ENCODE measurements around the gene JAKMIP3.

The JAKMIP3 gene

DNA sequence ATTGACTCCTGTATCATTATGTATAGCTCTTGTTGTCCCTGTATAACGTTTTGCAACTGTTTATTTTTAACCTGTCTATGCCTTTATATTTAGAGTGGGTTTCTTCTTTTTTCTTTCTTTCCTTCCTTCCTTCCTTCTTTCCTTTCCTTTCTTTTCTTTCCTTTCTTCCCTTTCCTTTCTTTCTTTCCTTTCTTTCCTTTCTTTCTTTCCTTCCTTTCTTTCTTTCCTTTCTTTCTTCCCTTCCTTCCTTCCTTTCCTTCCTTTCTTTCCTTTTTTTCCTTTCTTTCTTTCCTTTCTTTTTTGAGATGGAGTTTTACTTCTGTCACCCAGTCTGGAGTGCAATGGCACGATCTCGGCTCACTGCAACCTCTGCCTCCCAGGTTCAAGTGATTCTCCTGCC is 5.9 kb downstream of the JAKMIP3 start:
- Histone ChIP-seq H3K4me2 (ENCODE audit: insufficient read depth, low read length) (no peak overlapping the region), H3K27ac (ENCODE audit: low read length) (no peak overlapping the region), H3K27me3 (ENCODE audit: insufficient read depth, low read length, poor library complexity) (no peaks in the 10 kb centered on the region), H3K9me3 (ENCODE audit: insufficient read depth, low read length, severe bottlenecking) (no peaks in the 10 kb centered on the region), H3K36me3 (ENCODE audit: insufficient read depth, low read length) (no peaks in the 10 kb centered on the region), H3K79me2 (ENCODE audit: insufficient read depth, low read length) (no peaks in the 10 kb centered on the region), H3K4me3 (ENCODE audit: low read depth in 1 of 2, low read length in 2 of 2) (no peak overlapping the region), H3K4me1 (ENCODE audit: insufficient read depth, low read length) (no peaks in the 10 kb centered on the region), H2AFZ (ENCODE audit: low read depth, low read length) (no peak overlapping the region), H4K20me1 (ENCODE audit: insufficient read depth, low read length) (no peaks in the 10 kb centered on the region), H3K9ac (ENCODE audit: low read depth, low read length) (no peak overlapping the region)
- ATAC-seq (ENCODE audit: insufficient read depth, low read depth) (no peak), DNase-seq (no peak)
- TF ChIP-seq, protein P1, sequence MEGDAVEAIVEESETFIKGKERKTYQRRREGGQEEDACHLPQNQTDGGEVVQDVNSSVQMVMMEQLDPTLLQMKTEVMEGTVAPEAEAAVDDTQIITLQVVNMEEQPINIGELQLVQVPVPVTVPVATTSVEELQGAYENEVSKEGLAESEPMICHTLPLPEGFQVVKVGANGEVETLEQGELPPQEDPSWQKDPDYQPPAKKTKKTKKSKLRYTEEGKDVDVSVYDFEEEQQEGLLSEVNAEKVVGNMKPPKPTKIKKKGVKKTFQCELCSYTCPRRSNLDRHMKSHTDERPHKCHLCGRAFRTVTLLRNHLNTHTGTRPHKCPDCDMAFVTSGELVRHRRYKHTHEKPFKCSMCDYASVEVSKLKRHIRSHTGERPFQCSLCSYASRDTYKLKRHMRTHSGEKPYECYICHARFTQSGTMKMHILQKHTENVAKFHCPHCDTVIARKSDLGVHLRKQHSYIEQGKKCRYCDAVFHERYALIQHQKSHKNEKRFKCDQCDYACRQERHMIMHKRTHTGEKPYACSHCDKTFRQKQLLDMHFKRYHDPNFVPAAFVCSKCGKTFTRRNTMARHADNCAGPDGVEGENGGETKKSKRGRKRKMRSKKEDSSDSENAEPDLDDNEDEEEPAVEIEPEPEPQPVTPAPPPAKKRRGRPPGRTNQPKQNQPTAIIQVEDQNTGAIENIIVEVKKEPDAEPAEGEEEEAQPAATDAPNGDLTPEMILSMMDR (IDR thresholded peaks at IDR 0.05; ENCODE audit: borderline replicate concordance, extremely low read depth, low read length, poor library complexity, severe bottlenecking): no peak

DNA sequence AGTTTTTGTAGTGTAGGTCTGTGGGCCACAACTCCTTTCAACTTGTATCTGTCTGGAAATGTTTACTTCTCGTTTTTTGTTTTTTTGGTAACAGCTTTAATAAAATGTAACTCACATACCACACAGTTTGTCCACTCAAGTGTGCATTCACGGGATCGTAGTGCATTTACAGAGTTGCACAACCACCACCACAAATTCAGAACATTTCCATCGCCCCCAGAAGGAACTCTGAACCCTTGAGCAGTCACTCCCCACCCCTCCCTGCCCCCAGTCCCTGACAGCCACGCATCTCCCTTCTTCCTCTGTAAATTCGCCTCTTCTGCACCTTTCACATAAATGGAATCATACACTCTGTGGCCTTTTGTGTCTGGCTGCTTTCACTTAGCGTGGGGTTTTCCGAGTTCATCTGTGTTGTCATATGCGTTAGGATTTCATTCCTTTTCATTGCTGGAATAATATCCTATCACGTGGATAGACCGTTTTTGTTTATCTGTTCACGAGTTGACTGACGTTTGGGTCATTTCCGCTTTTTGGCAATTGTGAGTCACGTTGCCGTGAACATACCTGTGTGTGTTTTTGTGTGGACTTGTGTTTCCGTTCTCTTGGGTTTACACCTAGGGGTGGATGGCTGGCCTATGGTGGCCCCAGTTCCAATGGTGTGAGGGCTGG is 10.3 kb downstream of the JAKMIP3 start:
- DNase-seq (no peak), ATAC-seq (ENCODE audit: insufficient read depth, low read depth) (no peak)
- Histone ChIP-seq H3K4me2 (ENCODE audit: insufficient read depth, low read length) (no peak overlapping the region), H3K27me3 (ENCODE audit: insufficient read depth, low read length, poor library complexity) (no peaks in the 10 kb centered on the region), H2AFZ (ENCODE audit: low read depth, low read length) (no peak overlapping the region), H3K4me1 (ENCODE audit: insufficient read depth, low read length) (no peaks in the 10 kb centered on the region), H3K9me3 (ENCODE audit: insufficient read depth, low read length, severe bottlenecking) (no peaks in the 10 kb centered on the region), H4K20me1 (ENCODE audit: insufficient read depth, low read length) (no peaks in the 10 kb centered on the region), H3K36me3 (ENCODE audit: insufficient read depth, low read length) (no peaks in the 10 kb centered on the region), H3K27ac (ENCODE audit: low read length) (no peak overlapping the region), H3K9ac (ENCODE audit: low read depth, low read length) (no peak overlapping the region), H3K79me2 (ENCODE audit: insufficient read depth, low read length) (no peaks in the 10 kb centered on the region), H3K4me3 (ENCODE audit: low read depth in 1 of 2, low read length in 2 of 2) (no peak overlapping the region)
- TF ChIP-seq EZH2 (IDR thresholded peaks at IDR 0.05; ENCODE audit: borderline replicate concordance, low read depth, low read length, severe bottlenecking): no peak
- TF ChIP-seq, protein P1 (IDR thresholded peaks at IDR 0.05; ENCODE audit: borderline replicate concordance, extremely low read depth, low read length, poor library complexity, severe bottlenecking): no peak

DNA sequence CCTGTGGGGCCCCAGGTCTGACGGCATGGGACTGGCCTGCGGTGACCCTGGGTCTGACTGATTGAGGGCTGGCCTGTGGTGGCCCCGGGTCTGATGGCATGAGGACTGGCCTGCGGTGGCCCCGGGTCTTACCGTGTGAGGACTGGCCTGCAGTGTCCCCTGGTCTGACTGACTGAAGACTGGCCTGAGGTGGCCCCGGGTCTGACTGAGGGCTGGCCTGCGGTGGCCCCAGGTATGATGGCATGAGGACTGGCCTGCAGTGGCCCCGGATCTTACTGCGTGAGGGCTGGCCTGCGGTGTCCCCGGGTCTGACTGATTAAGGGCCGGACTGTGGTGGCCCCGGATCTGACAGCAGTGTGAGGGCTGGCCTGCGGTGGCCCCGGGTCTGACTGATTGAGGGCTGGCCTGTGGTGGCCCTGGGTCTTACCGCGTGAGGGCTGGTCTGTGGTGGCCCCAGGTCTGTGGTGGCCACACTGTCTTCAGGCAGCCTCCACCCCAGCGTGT is 10.9 kb downstream of the JAKMIP3 start:
- no peaks in the 10 kb centered on the region for H4K20me1 ChIP-seq (ENCODE audit: insufficient read depth, low read length)
- H3K4me2 ChIP-seq (ENCODE audit: insufficient read depth, low read length): no peak overlapping the region
- no peaks in the 10 kb centered on the region for H3K79me2 ChIP-seq (ENCODE audit: insufficient read depth, low read length)
- DNase-seq (no peak), ATAC-seq (ENCODE audit: insufficient read depth, low read depth) (no peak)
- H3K4me3 ChIP-seq (ENCODE audit: low read depth in 1 of 2, low read length in 2 of 2): no peak overlapping the region
- no peak for TF ChIP-seq EZH2 (IDR thresholded peaks at IDR 0.05; ENCODE audit: borderline replicate concordance, low read depth, low read length, severe bottlenecking)
- TF ChIP-seq, protein P1 (IDR thresholded peaks at IDR 0.05; ENCODE audit: borderline replicate concordance, extremely low read depth, low read length, poor library complexity, severe bottlenecking): no peak
- no peak overlapping the region for H2AFZ ChIP-seq (ENCODE audit: low read depth, low read length)
- H3K27ac ChIP-seq (ENCODE audit: low read length): no peak overlapping the region
- H3K9me3 ChIP-seq (ENCODE audit: insufficient read depth, low read length, severe bottlenecking): no peaks in the 10 kb centered on the region
- H3K4me1 ChIP-seq (ENCODE audit: insufficient read depth, low read length): no peaks in the 10 kb centered on the region
- no peaks in the 10 kb centered on the region for H3K36me3 ChIP-seq (ENCODE audit: insufficient read depth, low read length)
- no peak overlapping the region for H3K9ac ChIP-seq (ENCODE audit: low read depth, low read length)
- no peaks in the 10 kb centered on the region for H3K27me3 ChIP-seq (ENCODE audit: insufficient read depth, low read length, poor library complexity)
